PC-9 (cell line): Measurements from ENCODE around the gene PYDC1.

Source experiments
- CTCF ChIP-seq: fragments of 200-600 bp; sonication (generic); conservative IDR thresholded peaks from 2 replicates; pipeline ENCODE4 v1.6.1; 2017; ENCODE audit warnings: mixed run types, antibody characterized with exemption, mild to moderate bottlenecking, moderate library complexity
- EZH2 ChIP-seq: fragments of 200-600 bp; sonication (generic); IDR thresholded peaks from 2 replicates; pipeline ENCODE4 v1.8.0; 2017; ENCODE audit warnings: antibody characterized with exemption, low read depth

GRCh38 chr16:31258366-31258765, 41.4 kb upstream of the PYDC1 start:
- TF ChIP-seq CTCF = no peak
- no peak for TF ChIP-seq EZH2
